Fibroblast of skin of scalp (primary cell): ENCODE data around the gene PLPP4.

ENCODE experiments used
- DNase-seq: peaks from one replicate; pipeline ENCODE4 v3.0.0-alpha.2; 2013

The PLPP4 gene

GRCh38 chr10:120492346-120492745, 35.3 kb downstream of the PLPP4 start:
- DNase-seq, result no peak

GRCh38 chr10:120493411-120494312, 36.6 kb downstream of the PLPP4 start:
- no peak for DNase-seq

GRCh38 chr10:120494313-120494710, 37.3 kb downstream of the PLPP4 start:
- DNase-seq, result no peak

- no peak for DNase-seq
Observed at GRCh38 chr10:120495226-120496009, 38.4 kb downstream of the PLPP4 start.

- DNase-seq, result no peak
Observed at GRCh38 chr10:120499883-120500282, 42.9 kb downstream of the PLPP4 start.

DNA sequence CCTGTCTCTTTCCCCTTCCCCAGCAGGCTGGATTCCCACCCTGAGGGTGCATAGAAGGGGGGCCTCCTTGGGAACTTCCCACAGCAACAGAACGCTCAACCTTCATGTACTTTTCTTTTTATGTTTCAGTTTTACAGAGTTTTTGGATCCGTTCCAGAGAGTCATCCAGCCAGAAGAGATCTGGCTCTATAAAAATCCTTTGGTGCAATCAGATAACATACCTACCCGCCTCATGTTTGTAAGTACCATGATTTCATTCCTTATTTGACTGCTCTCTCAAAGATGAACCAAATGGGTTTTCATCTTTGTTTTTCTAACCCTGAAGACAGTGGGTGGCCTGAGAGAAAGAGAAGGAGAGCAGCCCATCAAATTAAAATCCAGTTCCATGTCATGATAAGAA, 46.7 kb downstream of the PLPP4 start:
- DNase-seq, result no peak

DNA sequence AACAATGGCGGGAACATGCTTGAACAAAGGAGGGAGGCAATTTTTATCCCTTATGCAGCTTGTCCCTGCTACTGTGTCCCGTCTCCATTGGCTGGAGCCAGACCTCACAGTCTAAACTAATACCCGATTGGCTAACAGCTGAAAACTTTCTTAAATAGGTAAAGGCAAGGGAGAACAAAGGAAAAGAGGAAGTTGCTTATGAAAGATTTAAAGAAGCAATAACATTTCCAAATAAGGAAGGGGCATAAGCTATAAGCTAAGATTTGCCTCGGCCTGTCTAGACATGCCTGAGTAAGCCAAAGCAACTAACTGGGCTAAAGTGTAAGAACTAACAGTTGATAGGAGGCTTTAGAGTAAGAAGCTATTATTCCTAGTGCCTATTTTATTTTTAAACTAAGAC, 47.2 kb downstream of the PLPP4 start:
- DNase-seq, result peak; percentile 45

DNA sequence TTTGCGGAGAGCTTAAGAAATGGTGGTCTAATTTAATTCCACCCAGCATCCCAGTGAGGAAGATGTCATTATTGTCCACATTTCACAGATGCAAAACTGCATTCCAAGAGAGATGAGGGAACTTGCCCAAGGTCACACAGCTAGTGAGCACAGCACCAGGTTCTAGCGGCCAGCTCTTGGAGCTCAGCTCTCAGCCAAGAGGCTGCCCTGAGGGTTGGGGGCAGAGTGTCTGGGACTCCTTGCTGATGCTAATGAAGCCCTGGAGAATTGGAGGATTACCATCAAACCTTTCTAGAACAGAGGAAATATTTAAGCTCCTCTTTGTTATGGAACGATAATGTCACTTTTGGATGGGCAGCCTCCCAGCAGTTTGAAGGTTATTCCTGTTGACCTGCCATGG, 48.0 kb downstream of the PLPP4 start:
- no peak for DNase-seq

DNA sequence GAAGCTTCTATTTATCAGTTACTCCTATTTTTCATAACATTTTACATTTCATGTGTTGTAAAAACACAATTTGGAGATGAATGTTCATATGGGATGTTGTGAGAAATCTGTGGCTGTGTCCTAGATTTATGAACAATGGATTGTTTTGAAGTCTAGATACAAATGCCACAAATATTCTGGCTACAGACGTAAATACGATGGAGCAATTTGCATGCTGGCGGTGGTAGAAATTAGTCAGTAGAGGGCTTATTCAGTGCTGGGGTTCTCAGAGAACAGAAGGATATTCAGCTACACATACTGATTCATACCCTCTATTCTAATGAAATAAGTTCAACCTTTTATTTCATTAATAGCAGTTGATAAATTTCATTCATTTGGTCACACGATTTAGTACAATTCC, 48.8 kb downstream of the PLPP4 start:
- peak; percentile 9 for DNase-seq

DNA sequence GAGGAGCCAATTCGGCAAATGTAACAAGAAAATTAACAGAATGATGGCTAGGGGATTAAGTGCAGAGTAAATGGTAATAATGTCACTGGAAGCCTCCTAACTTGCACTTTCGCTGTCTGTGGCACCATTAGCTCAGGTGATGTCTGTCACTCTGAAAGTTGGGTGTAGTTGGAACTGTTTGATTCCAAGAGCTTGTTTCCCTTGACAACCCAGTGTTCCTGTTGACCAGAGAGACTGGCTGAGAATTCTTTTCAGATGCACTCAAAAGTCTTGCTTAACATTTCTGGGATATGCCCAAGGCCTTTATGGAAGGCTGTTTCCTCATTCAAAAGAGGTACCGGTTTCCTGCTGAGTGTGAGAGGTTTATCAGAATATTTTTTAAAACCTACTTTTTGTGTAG, 49.6 kb downstream of the PLPP4 start:
- no peak for DNase-seq

- no peak for DNase-seq
Observed at GRCh38 chr10:120507175-120507574, 50.1 kb downstream of the PLPP4 start.

DNA sequence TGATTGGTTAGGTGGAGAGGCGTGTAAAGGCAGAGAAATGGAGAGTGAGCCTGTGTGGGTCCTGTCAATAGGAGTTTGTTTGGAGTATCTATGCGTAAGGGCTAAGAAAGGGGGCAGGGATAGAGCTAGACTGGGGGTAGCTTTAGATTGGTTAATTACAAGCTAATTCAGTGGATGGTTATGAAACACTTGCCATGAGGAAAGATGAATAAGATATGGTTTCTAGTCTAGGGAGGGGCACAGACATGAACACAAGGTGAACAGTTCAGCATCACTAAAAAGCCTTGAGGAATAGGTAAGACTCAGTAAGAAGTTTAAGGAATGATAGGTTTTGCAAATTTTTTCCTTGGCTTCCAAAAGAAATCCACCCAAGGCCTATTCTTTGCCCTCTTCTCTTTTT, 50.6 kb downstream of the PLPP4 start:
- no peak for DNase-seq

DNA sequence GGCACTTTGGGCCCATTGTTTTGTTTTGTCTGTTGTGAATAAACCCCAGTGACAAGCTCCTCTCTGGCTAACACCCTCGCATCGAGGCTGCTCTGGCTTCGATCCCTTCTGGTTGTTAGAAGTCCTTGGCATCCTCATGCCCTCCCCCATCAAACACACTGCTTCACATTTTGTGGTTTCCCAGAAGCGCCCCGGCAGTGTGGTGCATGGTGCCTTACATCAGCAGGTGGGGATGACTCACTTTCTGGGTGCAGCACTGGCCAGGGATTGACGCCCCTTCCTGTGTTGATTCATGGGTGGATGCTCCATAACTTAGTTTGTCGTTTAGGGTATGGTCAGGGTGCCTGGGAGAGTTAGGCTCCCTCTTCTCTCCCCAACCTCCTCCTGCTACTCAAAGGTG, 51.4 kb downstream of the PLPP4 start:
- DNase-seq, result peak; percentile 20

DNA sequence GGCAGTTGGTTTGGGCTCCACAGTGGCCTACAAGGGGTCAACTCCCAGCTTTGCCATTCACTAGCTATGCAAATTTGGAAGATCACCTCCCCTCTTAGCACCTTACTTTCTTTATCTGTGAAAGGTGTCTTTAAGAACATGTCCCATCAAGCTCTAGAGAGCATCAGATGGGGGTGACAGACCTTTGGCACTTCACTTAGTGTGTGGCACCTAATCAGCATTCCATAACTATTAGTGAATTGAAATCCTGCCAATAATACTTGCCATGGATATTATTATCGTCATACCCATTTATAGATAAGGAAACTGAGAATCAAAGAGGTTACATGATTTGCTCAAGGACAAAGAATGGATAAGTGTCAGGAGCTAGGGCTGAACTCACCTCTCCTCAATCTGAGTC, 51.9 kb downstream of the PLPP4 start:
- DNase-seq, result no peak

GRCh38 chr10:120511165-120511564, 54.1 kb downstream of the PLPP4 start:
- no peak for DNase-seq

GRCh38 chr10:120513307-120513796, 56.3 kb downstream of the PLPP4 start:
- DNase-seq, result no peak

DNA sequence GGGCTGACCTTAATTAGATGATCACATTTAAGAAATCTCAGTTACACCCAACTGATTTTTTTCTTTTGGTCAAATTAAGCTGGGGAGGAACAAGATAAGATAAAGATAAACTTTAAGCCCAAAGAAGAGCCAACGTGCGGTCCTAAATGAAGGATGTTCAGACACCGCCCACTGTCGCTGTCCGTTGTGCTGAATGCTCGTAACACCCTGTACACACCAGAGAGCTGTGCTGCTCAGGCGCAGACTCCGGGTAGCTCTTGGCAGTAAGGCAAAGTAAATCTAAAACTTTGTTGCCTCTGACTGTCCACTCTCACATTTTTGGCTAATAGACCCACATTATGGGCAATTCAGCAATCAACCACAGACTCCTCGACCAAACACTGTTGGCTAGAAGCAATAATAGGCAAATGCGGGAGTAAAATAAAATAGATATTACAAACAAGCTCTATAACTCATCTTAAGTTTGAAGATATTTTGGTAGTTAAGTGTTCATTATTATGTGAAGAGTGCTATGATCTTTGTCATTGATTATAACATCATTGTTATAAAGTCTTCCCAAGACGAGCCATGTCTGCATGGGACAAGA, 57.1 kb downstream of the PLPP4 start:
- DNase-seq, result peak; percentile 53

GRCh38 chr10:120514959-120515358, 57.9 kb downstream of the PLPP4 start:
- DNase-seq, result no peak

GRCh38 chr10:120515741-120516140, 58.7 kb downstream of the PLPP4 start:
- no peak for DNase-seq

DNA sequence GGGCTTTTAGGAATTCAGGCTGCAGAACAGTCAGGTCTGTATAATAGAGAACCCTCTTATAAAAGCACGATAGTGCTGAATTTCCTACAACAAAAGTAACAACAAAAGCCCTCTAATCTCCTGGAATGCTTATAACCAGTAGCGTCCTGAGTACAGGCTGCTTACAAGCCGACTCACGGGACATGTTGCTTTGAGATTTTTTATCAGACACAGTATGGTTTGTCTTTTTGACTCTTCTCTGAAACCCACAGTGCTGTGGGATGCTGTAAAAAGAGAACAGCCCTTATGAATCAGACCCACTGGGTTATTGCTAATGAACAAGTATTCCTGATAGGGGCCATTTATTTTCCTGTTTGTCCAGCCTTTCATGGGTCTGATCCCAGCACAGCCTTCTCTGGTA, 59.4 kb downstream of the PLPP4 start:
- no peak for DNase-seq

DNA sequence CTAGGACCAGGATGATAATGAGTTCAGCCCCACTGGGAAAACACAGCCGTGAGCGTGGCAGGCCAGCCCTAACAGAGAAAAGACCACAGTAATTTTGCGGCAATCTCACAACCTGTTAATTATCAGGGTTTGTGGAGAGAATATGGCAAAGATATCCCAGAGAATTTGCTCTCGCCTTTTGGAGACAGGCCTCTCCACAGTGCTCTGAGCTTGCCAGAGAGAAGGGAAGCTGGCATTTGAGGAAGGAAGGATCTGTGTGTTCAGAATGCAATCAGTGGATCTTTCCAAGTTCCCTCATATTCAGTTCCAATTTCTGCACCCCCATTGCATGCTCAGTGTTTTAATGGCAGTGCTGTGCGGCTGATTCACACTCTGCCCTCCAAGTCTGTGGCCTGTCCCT, 60.2 kb downstream of the PLPP4 start:
- no peak for DNase-seq

DNA sequence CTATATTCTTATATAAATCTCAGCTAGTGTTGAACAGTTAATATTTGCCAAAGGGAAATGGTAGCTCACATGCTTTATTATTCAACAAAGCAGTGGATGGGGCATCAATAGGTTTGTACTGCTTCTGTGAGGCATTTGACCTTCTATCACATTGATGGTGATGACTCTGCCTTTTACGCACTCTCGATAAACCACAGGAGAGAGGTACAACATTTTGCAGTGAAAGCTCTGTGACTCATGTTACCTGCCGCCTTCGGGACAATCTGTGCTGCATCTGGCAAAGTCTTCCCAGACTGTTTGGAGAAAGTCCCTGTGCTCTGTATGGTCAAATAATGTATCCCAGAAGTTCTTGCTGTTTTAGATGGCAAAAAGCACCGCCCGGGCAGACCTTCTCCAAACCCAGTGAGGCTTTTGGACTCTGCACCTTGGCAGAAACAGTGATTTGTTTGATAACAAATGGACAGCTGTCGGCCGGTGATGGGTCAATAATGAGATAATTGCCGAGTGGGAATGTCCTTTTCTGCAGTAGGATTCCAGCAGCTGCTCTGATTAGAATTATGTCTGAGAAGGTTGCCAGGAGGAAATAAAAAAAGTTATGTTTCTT, 61.0 kb downstream of the PLPP4 start:
- no peak for DNase-seq

GRCh38 chr10:120521880-120522279, 64.9 kb downstream of the PLPP4 start:
- DNase-seq, result no peak
